GM06990 (cell line): ENCODE results near the gene UNC119.

Source experiments
- DNase-seq: peaks from one replicate; pipeline ENCODE4 v3.0.0-alpha.2; 2011; ENCODE audit not compliant: insufficient read length; ENCODE audit errors: extremely low read depth
- H3K27me3 ChIP-seq: replicated peaks from 2 replicates; pipeline ENCODE4 v1.6.0; 2011; ENCODE audit warnings: low read length; ENCODE audit not compliant: control insufficient read depth, insufficient read depth
- H3K36me3 ChIP-seq: 2 replicates; pipeline ENCODE4 v1.5.1; 2011; ENCODE audit warnings: low read length; ENCODE audit not compliant: control insufficient read depth, insufficient read depth
- H3K4me3 ChIP-seq: replicated peaks from 2 replicates; pipeline ENCODE4 v1.5.1; 2011; ENCODE audit warnings: low read depth, mild to moderate bottlenecking, control low read depth, low read length
- TF ChIP-seq, protein P1 (sequence below): IDR thresholded peaks from 2 replicates; pipeline ENCODE4 v1.5.1; 2011; ENCODE audit warnings: low read length, control low read depth, mild to moderate bottlenecking, inconsistent platforms; ENCODE audit not compliant: insufficient read depth, poor library complexity, severe bottlenecking

UNC119 gene

DNA sequence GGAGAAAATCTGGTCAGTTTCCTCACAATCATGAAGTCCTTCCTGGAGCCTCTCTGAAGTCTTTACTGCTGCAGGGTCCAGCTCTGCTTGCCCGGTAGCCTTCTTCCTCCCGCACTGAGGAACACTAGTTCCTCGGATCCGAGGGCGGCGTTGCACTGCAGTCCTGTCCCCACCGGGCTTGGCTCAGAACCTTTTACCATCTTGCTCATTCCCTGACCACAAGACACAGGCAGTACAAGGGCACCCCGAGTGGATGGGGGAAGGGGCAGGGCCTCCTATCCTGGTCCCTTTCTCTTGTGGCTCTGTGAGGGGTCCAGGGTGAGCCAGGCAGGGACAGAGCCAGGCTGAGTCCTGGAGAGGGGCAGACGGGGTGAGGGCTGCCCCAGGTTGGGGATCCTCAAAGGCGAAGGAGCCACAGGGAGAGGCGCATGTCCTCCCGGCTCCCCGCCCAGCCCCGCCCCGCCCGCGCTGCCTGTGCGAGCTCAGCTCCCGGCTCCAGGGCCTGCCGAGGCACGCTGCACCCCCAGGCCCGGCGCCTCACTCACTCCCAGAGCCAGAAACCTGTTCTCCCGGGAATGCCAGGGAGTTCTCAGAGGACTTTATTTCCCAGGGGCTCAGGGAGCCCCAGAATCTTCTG is 44.7 kb downstream of the UNC119 start:
- Histone ChIP-seq H3K36me3 (no peaks in the 10 kb centered on the region), H3K4me3 (no peak overlapping the region), H3K27me3 (no peaks in the 10 kb centered on the region)
- TF ChIP-seq, protein P1, sequence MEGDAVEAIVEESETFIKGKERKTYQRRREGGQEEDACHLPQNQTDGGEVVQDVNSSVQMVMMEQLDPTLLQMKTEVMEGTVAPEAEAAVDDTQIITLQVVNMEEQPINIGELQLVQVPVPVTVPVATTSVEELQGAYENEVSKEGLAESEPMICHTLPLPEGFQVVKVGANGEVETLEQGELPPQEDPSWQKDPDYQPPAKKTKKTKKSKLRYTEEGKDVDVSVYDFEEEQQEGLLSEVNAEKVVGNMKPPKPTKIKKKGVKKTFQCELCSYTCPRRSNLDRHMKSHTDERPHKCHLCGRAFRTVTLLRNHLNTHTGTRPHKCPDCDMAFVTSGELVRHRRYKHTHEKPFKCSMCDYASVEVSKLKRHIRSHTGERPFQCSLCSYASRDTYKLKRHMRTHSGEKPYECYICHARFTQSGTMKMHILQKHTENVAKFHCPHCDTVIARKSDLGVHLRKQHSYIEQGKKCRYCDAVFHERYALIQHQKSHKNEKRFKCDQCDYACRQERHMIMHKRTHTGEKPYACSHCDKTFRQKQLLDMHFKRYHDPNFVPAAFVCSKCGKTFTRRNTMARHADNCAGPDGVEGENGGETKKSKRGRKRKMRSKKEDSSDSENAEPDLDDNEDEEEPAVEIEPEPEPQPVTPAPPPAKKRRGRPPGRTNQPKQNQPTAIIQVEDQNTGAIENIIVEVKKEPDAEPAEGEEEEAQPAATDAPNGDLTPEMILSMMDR: no peak
- DNase-seq: no peak

- Histone ChIP-seq H3K36me3 (no peaks in the 10 kb centered on the region), H3K27me3 (no peaks in the 10 kb centered on the region), H3K4me3 (no peak overlapping the region)
- DNase-seq: no peak
- TF ChIP-seq, protein P1: no peak
Observed at GRCh38 chr17:28506763-28507487, 45.5 kb downstream of the UNC119 start.

DNA sequence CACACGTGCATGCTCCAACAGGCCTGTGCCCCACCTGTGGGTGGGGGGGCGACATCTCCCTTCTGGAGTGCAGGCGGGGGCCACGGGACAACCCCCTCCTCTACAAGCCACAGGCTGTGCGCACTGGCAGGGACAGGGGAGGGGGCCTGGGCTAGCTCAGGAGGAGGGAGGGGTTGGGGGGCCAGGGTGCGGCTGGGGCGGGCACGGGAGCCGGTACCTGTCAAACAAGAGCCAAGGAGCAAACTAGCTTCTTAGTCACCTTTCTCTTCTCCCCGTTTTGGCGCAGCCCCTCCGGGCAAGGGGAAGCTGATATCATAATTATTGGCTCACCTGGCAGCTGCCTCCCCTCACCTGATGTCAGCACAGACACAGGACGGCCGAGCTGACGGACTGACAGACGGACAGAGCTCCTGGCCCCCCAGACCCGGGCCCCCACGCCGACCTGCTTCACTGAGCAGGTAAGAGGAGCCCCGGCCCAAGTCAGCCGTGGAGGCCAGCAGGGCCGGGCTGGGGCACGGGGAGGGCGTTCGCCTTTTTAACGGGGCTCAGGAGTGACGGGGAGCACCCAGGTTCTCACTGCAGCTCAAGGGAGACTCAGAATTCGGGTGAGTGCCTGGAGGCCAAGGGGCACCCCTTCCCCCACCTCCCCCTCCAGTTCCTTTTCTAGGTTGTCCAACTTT is 46.3 kb downstream of the UNC119 start, which contains the start of gene FOXN1:
TSS of gene FOXN1 (plus strand) at position 363 of the 680 bp plus-strand sequence. CDS start 17,622 bp downstream, outside the sequence.
- no peak within 1 kb of the TSS for H3K4me3 ChIP-seq
- TF ChIP-seq, protein P1: no peak
- no peak for DNase-seq
- no peaks in the 10 kb centered on the region for H3K36me3 ChIP-seq
- no peaks in the 10 kb centered on the region for H3K27me3 ChIP-seq

- Histone ChIP-seq H3K27me3 (no peaks in the 10 kb centered on the region), H3K36me3 (no peaks in the 10 kb centered on the region), H3K4me3 (no peak overlapping the region)
- TF ChIP-seq, protein P1: no peak
- DNase-seq: no peak
Observed at GRCh38 chr17:28503420-28503819, 49.0 kb downstream of the UNC119 start.

DNA sequence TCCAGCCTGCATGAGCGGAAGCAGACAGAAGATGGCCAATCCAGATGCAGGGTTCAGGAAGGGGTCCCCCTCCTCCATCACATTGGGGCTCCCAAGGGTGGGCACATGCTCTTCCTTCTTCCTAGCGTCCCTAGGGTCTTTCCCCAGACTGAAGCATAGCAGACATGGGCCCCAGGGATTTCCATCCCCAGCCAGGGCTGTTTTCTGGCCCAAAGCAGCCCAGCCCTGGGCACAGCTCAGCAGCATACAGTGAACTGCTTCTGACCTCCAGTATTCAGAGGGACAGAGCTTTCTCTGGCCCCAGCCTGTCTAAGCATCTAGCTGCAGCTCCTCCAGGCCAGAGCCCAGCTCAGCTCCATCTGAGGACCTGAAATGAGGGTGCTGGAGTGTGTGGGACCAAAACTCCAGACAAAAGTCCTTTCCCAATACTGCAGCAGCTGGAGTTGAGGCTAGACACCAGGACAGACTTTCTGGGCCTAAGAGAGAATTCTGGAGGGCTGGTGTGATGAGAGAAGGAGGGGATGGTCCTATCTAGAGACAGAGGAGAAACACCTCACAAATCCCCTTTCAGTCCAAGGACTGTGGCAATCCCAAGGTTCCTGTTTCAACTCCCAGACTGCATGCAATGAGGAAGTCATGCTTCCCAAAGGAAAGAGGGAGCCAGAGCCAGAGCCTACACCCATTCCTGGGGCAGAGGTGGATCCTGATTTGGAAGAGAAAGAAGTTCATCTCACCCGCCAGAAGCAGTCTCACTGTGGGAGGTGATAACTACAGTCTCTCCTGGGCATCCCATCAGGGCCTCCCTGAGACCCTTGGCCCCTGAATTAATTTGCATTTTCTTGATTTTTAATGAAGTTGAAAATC is 50.8 kb downstream of the UNC119 start:
- Histone ChIP-seq H3K27me3 (no peaks in the 10 kb centered on the region), H3K4me3 (no peak overlapping the region), H3K36me3 (no peaks in the 10 kb centered on the region)
- DNase-seq: no peak
- TF ChIP-seq, protein P1: no peak
